H9 (cell line): ENCODE measurements around the gene RIOK1. TPM values are rescaled to one million over a fixed set of nuclear protein-coding genes. Genes with fewer than 3 reads are reported as not detected.

Experiments used
- DNase-seq: peaks from one replicate; pipeline ENCODE4 v3.0.0-alpha.2; 2017
- H2AFZ ChIP-seq: one replicate; pipeline ENCODE4 v1.6.1; 2013; ENCODE audit warnings: mild to moderate bottlenecking, low read length, control low read depth, moderate library complexity
- H2AK5ac ChIP-seq: 2 replicates; pipeline ENCODE4 v1.6.1; 2013; ENCODE audit warnings: low read length, control low read depth, mixed read lengths; ENCODE audit not compliant: insufficient read length
- H2BK120ac ChIP-seq: one replicate; pipeline ENCODE4 v1.6.1; 2013; ENCODE audit warnings: low read depth, mild to moderate bottlenecking, low read length, control low read depth, inconsistent platforms; ENCODE audit not compliant: poor library complexity, severe bottlenecking
- H2BK12ac ChIP-seq: 2 replicates; pipeline ENCODE4 v1.6.1; 2013; ENCODE audit warnings: low read length, control low read depth, mixed read lengths, low read depth; ENCODE audit not compliant: insufficient read length
- H2BK15ac ChIP-seq: 2 replicates; pipeline ENCODE4 v1.6.1; 2013; ENCODE audit warnings: low read depth, low read length, control low read depth
- H2BK20ac ChIP-seq: one replicate; pipeline ENCODE4 v1.6.1; 2013; ENCODE audit warnings: low read depth, mild to moderate bottlenecking, low read length, control low read depth, inconsistent platforms; ENCODE audit not compliant: poor library complexity, severe bottlenecking
- H2BK5ac ChIP-seq: 2 replicates; pipeline ENCODE4 v1.6.1; 2013; ENCODE audit warnings: low read length, control low read depth, mixed read lengths; ENCODE audit not compliant: insufficient read length
- H3K14ac ChIP-seq: 2 replicates; pipeline ENCODE4 v1.6.1; 2013; ENCODE audit warnings: low read length, control low read depth; ENCODE audit not compliant: insufficient read depth
- H3K18ac ChIP-seq: 2 replicates; pipeline ENCODE4 v1.6.1; 2013; ENCODE audit warnings: low read depth, mild to moderate bottlenecking, mixed read lengths, low read length, control low read depth; ENCODE audit not compliant: insufficient read length
- H3K23ac ChIP-seq: 2 replicates; pipeline ENCODE4 v1.6.1; 2013; ENCODE audit warnings: low read length, control low read depth, mixed read lengths, low read depth; ENCODE audit not compliant: insufficient read length
- H3K23me2 ChIP-seq: 2 replicates; pipeline ENCODE4 v1.6.1; 2013; ENCODE audit warnings: low read depth, mild to moderate bottlenecking, mixed read lengths, low read length, control low read depth; ENCODE audit not compliant: insufficient read length, poor library complexity, severe bottlenecking
- H3K27ac ChIP-seq: 2 replicates; pipeline ENCODE4 v1.5.1; 2013; ENCODE audit warnings: low read length, control low read depth, mixed read lengths, low read depth; ENCODE audit not compliant: insufficient read length
- H3K27me3 ChIP-seq: 2 replicates; pipeline ENCODE4 v1.6.1; 2013; ENCODE audit warnings: low read length, control low read depth, inconsistent platforms; ENCODE audit not compliant: insufficient read depth
- H3K4ac ChIP-seq: 2 replicates; pipeline ENCODE4 v1.6.1; 2013; ENCODE audit warnings: low read depth, mild to moderate bottlenecking, control low read depth, inconsistent platforms, low read length, moderate library complexity
- H3K4me1 ChIP-seq: 2 replicates; pipeline ENCODE4 v1.6.1; 2013; ENCODE audit warnings: low read length, control low read depth, inconsistent platforms; ENCODE audit not compliant: insufficient read depth
- H3K4me2 ChIP-seq: 2 replicates; pipeline ENCODE4 v1.6.1; 2013; ENCODE audit warnings: low read length, control low read depth, mixed read lengths; ENCODE audit not compliant: insufficient read length, insufficient read depth
- H3K56ac ChIP-seq: 2 replicates; pipeline ENCODE4 v1.6.1; 2013; ENCODE audit warnings: low read depth, mild to moderate bottlenecking, mixed read lengths, low read length, control low read depth; ENCODE audit not compliant: insufficient read length
- H3K79me1 ChIP-seq: 2 replicates; pipeline ENCODE4 v1.6.1; 2013; ENCODE audit warnings: low read depth, mild to moderate bottlenecking, moderate library complexity, low read length, control low read depth, inconsistent platforms; ENCODE audit not compliant: insufficient read depth, poor library complexity, severe bottlenecking
- H3K79me2 ChIP-seq: 2 replicates; pipeline ENCODE4 v1.6.1; 2013; ENCODE audit warnings: low read length, control low read depth, inconsistent platforms; ENCODE audit not compliant: insufficient read depth
- H3K9ac ChIP-seq: 2 replicates; pipeline ENCODE4 v1.6.1; 2013; ENCODE audit warnings: low read length, control low read depth, mixed read lengths; ENCODE audit not compliant: insufficient read length; ENCODE audit errors: extremely low read depth
- H3K9me3 ChIP-seq: one replicate; pipeline ENCODE4 v1.6.1; 2013; ENCODE audit warnings: low read depth, low read length, inconsistent platforms; ENCODE audit not compliant: control insufficient read depth
- H3T11ph ChIP-seq: one replicate; pipeline ENCODE4 v1.6.1; 2013; ENCODE audit warnings: mild to moderate bottlenecking, low read length, control low read depth, inconsistent platforms
- H4K20me1 ChIP-seq: one replicate; pipeline ENCODE4 v1.6.1; 2013; ENCODE audit not compliant: control insufficient read depth, insufficient read length, insufficient read depth
- H4K5ac ChIP-seq: 2 replicates; pipeline ENCODE4 v1.6.1; 2013; ENCODE audit warnings: low read depth, mild to moderate bottlenecking, mixed read lengths, low read length, control low read depth; ENCODE audit not compliant: insufficient read length
- H4K8ac ChIP-seq: replicated peaks from 2 replicates; pipeline ENCODE4 v1.6.1; 2013; ENCODE audit warnings: low read length, control low read depth, mixed read lengths, low read depth; ENCODE audit not compliant: insufficient read length
- H4K91ac ChIP-seq: 2 replicates; pipeline ENCODE4 v1.6.1; 2013; ENCODE audit warnings: low read depth, mild to moderate bottlenecking, moderate library complexity, mixed read lengths, low read length, control low read depth; ENCODE audit not compliant: insufficient read length
- H3K27ac Mint-ChIP-seq, 3 experiments: 2 replicates in 2 of 3; 3 replicates in 1 of 3; pipeline ENCODE4 v1.8.0; 2020 to 2021; ENCODE audit warnings: mixed read lengths in 3 of 3, mild to moderate bottlenecking in 1 of 3, moderate library complexity in 1 of 3
- H3K27me3 Mint-ChIP-seq: 2 replicates; pipeline ENCODE4 v1.8.0; 2021; ENCODE audit warnings: low read depth, mild to moderate bottlenecking, moderate library complexity, mixed read lengths
- H3K36me3 Mint-ChIP-seq, 3 experiments: 2 replicates in 2 of 3; 3 replicates in 1 of 3; pipeline ENCODE4 v1.8.0; 2020 to 2021; ENCODE audit warnings: low read depth in 3 of 3, mixed read lengths in 3 of 3; ENCODE audit not compliant: insufficient read depth in 1 of 3
- H3K4me1 Mint-ChIP-seq, 2 experiments: 2 replicates each; pipeline ENCODE4 v1.8.0; 2020; ENCODE audit warnings: mixed read lengths in 2 of 2
- H3K4me3 Mint-ChIP-seq, 2 experiments: 2 replicates in 1 of 2; 3 replicates in 1 of 2; pipeline ENCODE4 v1.8.0; 2020 to 2021; ENCODE audit warnings: mild to moderate bottlenecking in 2 of 2, mixed read lengths in 2 of 2, moderate library complexity in 1 of 2
- H3K9me3 Mint-ChIP-seq, 2 experiments: 2 replicates in 1 of 2; 3 replicates in 1 of 2; pipeline ENCODE4 v1.8.0; 2020; ENCODE audit warnings: mild to moderate bottlenecking in 2 of 2, mixed read lengths in 2 of 2, moderate library complexity in 1 of 2
- CTCF ChIP-seq: fragments of 200-600 bp; sonication (generic); conservative IDR thresholded peaks from 3 replicates; pipeline ENCODE4 v1.8.0; 2021; ENCODE audit warnings: antibody characterized with exemption, mild to moderate bottlenecking
- WGBS: extraction: QIAGEN DNeasy Blood & Tissue Kit; methylation state at CpG from one replicate; pipeline ENCODE4 v1.1.7; 2013; ENCODE audit warnings: missing lambda C conversion rate, low lambda C conversion rate, mixed read lengths; ENCODE audit not compliant: insufficient read length; ENCODE audit errors: extremely low coverage; 5-methylcytosine and 5-hydroxymethylcytosine counted together
- total RNA-seq: library from RNA; stranded (reverse); gene quantifications from 2 replicates; pipeline ENCODE4 v1.2.1, GENCODE V29; 2021

The RIOK1 gene
- total RNA-seq, 1 experiment from 2014 or later = 40.0 TPM

GRCh38 chr6:7341989-7342742 lies 47.4 kb upstream of the RIOK1 start:
- H3K9me3 Mint-ChIP-seq = peaks cover 2 to 3% of the 10 kb centered on the region in 2 experiments; a peak in 2 of 5 replicates
- Histone ChIP-seq H4K20me1 (no peaks in the 10 kb centered on the region), H3K18ac (no peak overlapping the region), H2BK120ac (no peak overlapping the region), H3K56ac (no peak overlapping the region), H3K4me1 (no peaks in the 10 kb centered on the region), H4K5ac (no peak overlapping the region), H3K79me1 (no peaks in the 10 kb centered on the region), H3K9me3 (no peaks in the 10 kb centered on the region), H2AFZ (no peak overlapping the region), H2BK20ac (no peak overlapping the region), H2BK15ac (no peak overlapping the region), H3T11ph (no peak overlapping the region), H3K27ac (no peak overlapping the region), H3K23ac (no peak overlapping the region), H3K4ac (no peak overlapping the region), H3K9ac (no peak overlapping the region), H3K14ac (no peak overlapping the region), H3K23me2 (no peaks in the 10 kb centered on the region), H2BK5ac (no peak overlapping the region), H2AK5ac (no peak overlapping the region), H4K8ac (no peak overlapping the region), H3K79me2 (no peaks in the 10 kb centered on the region), H4K91ac (no peak overlapping the region), H2BK12ac (no peak overlapping the region), H3K4me2 (no peak overlapping the region), H3K27me3 (no peaks in the 10 kb centered on the region)
- H3K27me3 Mint-ChIP-seq = no peaks in the 10 kb centered on the region; the same call in 1 of the 2 replicates
- TF ChIP-seq CTCF = no peak
- H3K27ac Mint-ChIP-seq = no peak overlapping the region
- DNase-seq = no peak
- no CpG with 5 or more reads among the region's 9 CpGs for WGBS
- H3K4me3 Mint-ChIP-seq = no peak overlapping the region
- H3K36me3 Mint-ChIP-seq = peaks cover 0 to 3% (median 0%) of the 10 kb centered on the region in 3 experiments; a peak in 1 of 7 replicates
- H3K4me1 Mint-ChIP-seq = peaks cover 7 to 10% of the 10 kb centered on the region in 2 experiments
